Brain microvascular endothelial cell (primary cell): ENCODE results near the gene IL6R.
A peak's percentile ranks its signal among the peaks of the same experiment; 100 is the strongest.

Experiments used
- DNase-seq: peaks from one replicate; pipeline ENCODE4 v3.0.0-alpha.2; 2020
- H3K27ac ChIP-seq: fragments of 250-450 bp; sonication (Bioruptor Pico); 2 replicates; pipeline ENCODE4 v1.5.1; 2020; ENCODE audit warnings: mild to moderate bottlenecking, moderate library complexity
- H3K27me3 ChIP-seq: fragments of 250-450 bp; sonication (Bioruptor Pico); replicated peaks from 2 replicates; pipeline ENCODE4 v1.5.1; 2020; ENCODE audit warnings: mild to moderate bottlenecking
- H3K36me3 ChIP-seq: fragments of 250-450 bp; sonication (Bioruptor Pico); replicated peaks from 2 replicates; pipeline ENCODE4 v1.5.1; 2020; ENCODE audit warnings: mild to moderate bottlenecking
- H3K4me3 ChIP-seq: 2 replicates; pipeline ENCODE4 v1.5.1; 2011; ENCODE audit warnings: low read depth, mild to moderate bottlenecking, control low read depth, low read length, moderate library complexity
- in situ Hi-C: cut with HindIII; loops from 2 replicates; pipeline ENCODE4 v1.10.0; 2017; ENCODE audit warnings: low sequenced_read_pairs, low pct_ligation_motif_present
- TF ChIP-seq, protein P1 (sequence below): IDR thresholded peaks from 2 replicates; pipeline ENCODE4 v1.5.1; 2011; ENCODE audit warnings: low read depth, mild to moderate bottlenecking, moderate library complexity, low read length, control low read depth, inconsistent platforms; ENCODE audit errors: missing control alignments

Gene IL6R

DNA sequence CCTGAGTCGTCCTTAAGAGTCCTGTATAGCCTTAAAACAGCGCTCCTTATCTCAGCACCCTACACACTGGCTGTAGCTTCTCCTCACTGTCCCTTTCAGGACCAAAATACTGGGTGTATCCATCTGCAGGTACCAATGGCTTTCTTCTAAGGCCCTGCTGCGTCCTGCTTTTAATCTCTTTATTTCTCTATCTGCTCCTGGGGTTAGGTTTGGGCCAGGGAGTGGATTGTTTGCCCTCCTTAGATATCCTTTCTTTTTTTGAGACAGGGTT, 12.1 kb downstream of the IL6R start:
- no peak overlapping the region for H3K4me3 ChIP-seq
- no peak overlapping the region for H3K27ac ChIP-seq
- DNase-seq, result no peak
- in situ Hi-C loops, result no loop called here
- no peaks in the 10 kb centered on the region for H3K36me3 ChIP-seq
- no peaks in the 10 kb centered on the region for H3K27me3 ChIP-seq
- TF ChIP-seq, protein P1, sequence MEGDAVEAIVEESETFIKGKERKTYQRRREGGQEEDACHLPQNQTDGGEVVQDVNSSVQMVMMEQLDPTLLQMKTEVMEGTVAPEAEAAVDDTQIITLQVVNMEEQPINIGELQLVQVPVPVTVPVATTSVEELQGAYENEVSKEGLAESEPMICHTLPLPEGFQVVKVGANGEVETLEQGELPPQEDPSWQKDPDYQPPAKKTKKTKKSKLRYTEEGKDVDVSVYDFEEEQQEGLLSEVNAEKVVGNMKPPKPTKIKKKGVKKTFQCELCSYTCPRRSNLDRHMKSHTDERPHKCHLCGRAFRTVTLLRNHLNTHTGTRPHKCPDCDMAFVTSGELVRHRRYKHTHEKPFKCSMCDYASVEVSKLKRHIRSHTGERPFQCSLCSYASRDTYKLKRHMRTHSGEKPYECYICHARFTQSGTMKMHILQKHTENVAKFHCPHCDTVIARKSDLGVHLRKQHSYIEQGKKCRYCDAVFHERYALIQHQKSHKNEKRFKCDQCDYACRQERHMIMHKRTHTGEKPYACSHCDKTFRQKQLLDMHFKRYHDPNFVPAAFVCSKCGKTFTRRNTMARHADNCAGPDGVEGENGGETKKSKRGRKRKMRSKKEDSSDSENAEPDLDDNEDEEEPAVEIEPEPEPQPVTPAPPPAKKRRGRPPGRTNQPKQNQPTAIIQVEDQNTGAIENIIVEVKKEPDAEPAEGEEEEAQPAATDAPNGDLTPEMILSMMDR, result no peak

DNA sequence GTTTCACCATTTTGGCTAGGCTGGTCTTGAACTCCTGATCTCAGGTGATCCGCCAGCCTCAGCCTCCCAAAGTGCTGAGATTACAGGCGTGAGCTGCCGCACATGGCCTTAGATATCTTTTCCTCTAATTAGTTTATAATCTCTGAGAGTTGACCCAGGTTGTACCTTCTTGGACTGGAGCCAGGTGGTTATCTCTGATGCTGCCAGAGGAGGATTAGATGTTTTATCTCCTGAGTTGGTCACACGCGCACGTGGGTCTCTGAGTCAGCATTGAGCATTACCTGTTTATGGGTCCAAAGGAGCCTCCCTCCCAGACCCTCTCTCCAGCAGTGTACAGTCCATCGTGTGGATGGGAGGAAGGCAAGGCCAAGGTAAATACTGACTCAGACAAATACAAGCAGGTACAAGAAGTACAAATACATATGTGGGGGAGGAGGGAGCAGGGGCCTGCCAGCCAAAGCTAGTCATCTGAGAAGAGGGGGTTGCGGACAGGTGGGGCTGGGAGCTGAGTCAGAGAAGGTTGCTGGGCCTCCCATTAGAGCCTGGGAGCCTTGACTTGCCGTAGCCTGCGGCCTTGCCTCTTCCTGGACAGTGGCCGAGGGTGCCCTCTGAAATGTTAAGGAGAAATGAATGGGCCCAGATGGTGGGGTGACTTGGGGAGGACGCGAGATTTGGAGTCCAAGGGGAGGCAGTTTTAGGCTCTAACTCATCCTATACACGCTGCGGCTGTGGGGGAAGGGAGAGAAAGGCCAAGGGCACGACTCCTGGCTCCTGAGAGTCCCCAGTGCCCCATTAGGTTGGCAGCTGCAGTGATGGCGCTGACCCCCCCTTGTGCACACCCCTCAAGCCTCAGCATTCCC, 13.1 kb downstream of the IL6R start:
- Histone ChIP-seq H3K36me3 (no peaks in the 10 kb centered on the region), H3K27ac (no peak overlapping the region), H3K27me3 (no peaks in the 10 kb centered on the region), H3K4me3 (no peak overlapping the region)
- DNase-seq, result no peak
- TF ChIP-seq, protein P1, result no peak
- in situ Hi-C loops, result no loop called here

DNA sequence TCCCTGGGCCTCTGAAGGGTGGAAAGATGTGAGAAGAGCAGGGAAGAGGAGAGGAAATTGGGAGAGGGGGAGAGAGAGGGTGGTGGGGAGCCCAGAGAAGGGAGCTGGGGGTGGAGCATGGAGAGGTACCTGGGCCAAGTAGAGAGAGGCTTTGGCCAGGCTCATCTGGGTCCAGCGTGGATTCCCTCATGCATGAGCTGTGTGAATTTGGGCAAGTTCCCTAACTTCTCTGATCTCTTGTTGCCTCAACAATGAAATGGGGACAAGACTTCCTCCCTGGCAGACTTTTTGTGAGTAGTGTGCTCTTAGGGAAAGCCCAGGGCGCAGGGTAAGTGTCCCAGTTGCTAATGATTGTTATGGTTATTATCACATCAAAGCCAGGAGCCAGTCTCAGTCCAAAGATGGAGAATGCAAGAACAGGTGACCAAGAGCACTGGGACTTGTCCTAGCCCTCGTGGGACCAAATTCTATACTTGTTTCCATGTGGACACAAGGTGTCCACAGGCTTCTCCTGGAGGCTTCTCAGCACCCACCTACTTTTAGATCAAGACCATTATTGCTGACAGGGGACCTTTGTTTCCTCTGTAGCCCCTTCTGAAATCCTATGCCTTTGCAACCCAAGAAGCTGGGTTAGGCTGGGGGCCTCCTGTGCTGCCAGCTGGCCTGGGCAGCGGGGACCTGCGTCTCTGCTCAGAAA, 13.9 kb downstream of the IL6R start:
- Histone ChIP-seq H3K27me3 (no peaks in the 10 kb centered on the region), H3K36me3 (no peaks in the 10 kb centered on the region), H3K27ac (peak overlapping the region; percentile 84), H3K4me3 (no peak overlapping the region)
- DNase-seq, result no peak
- in situ Hi-C loops, result no loop called here
- TF ChIP-seq, protein P1, result no peak

DNA sequence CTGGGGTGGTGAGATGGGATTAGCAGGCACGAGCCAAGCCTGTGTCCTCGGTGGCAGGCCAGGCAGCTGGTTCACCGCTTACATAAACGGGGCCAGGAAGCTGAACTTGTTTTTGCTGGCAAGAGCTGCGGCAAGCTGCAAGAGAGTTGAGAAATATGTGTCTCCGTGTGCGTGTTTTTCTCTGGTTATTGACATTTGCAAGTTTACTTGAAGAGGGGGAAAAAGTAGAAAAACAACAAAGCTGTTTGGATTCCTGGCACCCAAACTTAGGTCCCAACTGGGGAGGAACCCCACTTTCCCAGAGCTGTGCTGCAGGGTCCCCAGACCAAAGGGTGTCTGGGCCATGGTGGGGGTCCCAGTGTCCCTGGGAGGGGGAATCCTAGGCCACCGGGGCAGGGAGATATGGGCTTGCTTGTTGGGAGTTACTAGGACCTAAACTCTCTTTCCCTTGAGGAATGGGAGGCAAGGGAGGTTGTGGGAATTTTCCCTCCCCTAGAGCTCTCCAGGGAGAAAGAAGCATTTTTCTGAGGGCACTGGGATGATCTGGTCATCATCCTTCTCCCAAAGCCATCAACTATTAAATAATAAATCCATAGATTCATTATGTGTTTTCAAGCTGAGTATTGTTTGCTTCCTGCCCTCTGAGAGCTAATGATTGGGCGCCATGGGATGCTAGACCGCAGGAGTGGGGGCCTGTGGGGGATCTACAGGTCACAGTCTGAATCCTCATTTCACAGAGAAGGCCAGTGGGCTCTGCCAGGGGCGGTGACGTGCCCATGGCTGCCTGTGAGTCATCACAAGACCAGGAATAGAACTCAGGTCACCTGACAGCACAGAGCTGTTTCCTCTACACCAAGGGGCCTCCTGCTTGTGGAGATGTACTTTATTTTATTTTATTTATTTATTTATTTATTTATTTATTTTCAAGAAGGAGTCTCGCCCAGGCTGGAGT, 14.8 kb downstream of the IL6R start:
- peak; percentile 86 for DNase-seq
- Histone ChIP-seq H3K27ac (peak overlapping the region; percentile 84), H3K4me3 (no peak overlapping the region)

More for the DNA sequence above, 14.8 kb downstream of the IL6R start:
- no peaks in the 10 kb centered on the region for H3K27me3 ChIP-seq
- H3K36me3 ChIP-seq, result no peaks in the 10 kb centered on the region
- TF ChIP-seq, protein P1, result no peak
- in situ Hi-C loops, result no loop called here
